Stimulated activated naive B cell treated with anti-CD40 and anti-IgM and Interleukin-4, amounts not matched to agents 10 μg/mL and 1 μg/mL and 100 μg/mL, for 72 hours (primary cell): ENCODE data around the gene PPP1R3F.
A peak's percentile ranks its signal among the peaks of the same experiment; 100 is the strongest.

Experiments
- ATAC-seq, 2 donors: fragments of 150-1000 bp; cut with Tn5 transposase; replicated peaks; 2 replicates each; pipeline ENCODE4 v1.10.0; 2021; ENCODE audit warnings: moderate library complexity in 1 of 2
- DNase-seq: peaks from one replicate; pipeline ENCODE4 v3.0.0; 2021
- H3K27ac Mint-ChIP-seq: one replicate; pipeline ENCODE4 v1.8.0; 2022; ENCODE audit warnings: mild to moderate bottlenecking, mixed read lengths
- H3K27me3 Mint-ChIP-seq, 2 donors: one replicate each; pipeline ENCODE4 v1.8.0; 2022; ENCODE audit warnings: mixed read lengths in 2 of 2
- H3K36me3 Mint-ChIP-seq, 2 donors: one replicate each; pipeline ENCODE4 v1.8.0; 2022; ENCODE audit warnings: mixed read lengths in 2 of 2, mild to moderate bottlenecking in 1 of 2
- H3K4me1 Mint-ChIP-seq, 2 donors: one replicate each; pipeline ENCODE4 v1.8.0; 2022; ENCODE audit warnings: mixed read lengths in 2 of 2, mild to moderate bottlenecking in 1 of 2
- H3K4me3 Mint-ChIP-seq, 2 donors: one replicate each; pipeline ENCODE4 v1.8.0; 2022; ENCODE audit warnings: mild to moderate bottlenecking in 2 of 2, mixed read lengths in 2 of 2, moderate library complexity in 1 of 2
- H3K9me3 Mint-ChIP-seq, 2 donors: one replicate each; pipeline ENCODE4 v1.8.0; 2022; ENCODE audit warnings: mixed read lengths in 2 of 2, mild to moderate bottlenecking in 1 of 2

The PPP1R3F gene

GRCh38 chrX:49269767-49270248 lies at the start of gene PPP1R3F:
TSS of gene PPP1R3F (plus strand) at chrX:49269793. CDS start at chrX:49269870, 77 bp downstream.
- H3K4me1 Mint-ChIP-seq: peaks cover 19 to 40% of the 10 kb centered on the region in 2 donors
- ATAC-seq (peak; percentile 14 to 17), DNase-seq (no peak)
- peak within 1 kb of the TSS; percentile 88 to 92 for H3K4me3 Mint-ChIP-seq
- peaks cover 12% of the 10 kb centered on the region in 2 donors for H3K36me3 Mint-ChIP-seq
- H3K27me3 Mint-ChIP-seq: no peaks in the 10 kb centered on the region
- H3K27ac Mint-ChIP-seq: peak within 1 kb of the TSS; percentile 99
- no peaks in the 10 kb centered on the region for H3K9me3 Mint-ChIP-seq

- no peak for DNase-seq
- no peak overlapping the region for H3K27ac Mint-ChIP-seq
- ATAC-seq: no peak
- H3K4me1 Mint-ChIP-seq: peaks cover 1 to 9% of the 10 kb centered on the region in 2 donors
- H3K9me3 Mint-ChIP-seq: peaks cover 0 to 7% of the 10 kb centered on the region in 2 donors
- no peak overlapping the region for H3K4me3 Mint-ChIP-seq
- peaks cover 0 to under 1% of the 10 kb centered on the region in 2 donors for H3K36me3 Mint-ChIP-seq
- peaks cover 23 to 37% of the 10 kb centered on the region in 2 donors for H3K27me3 Mint-ChIP-seq
These were observed 49.5 kb upstream of the PPP1R3F start for GRCh38 chrX:49220100-49220499.

GRCh38 chrX:49221868-49222267 lies 47.7 kb upstream of the PPP1R3F start:
- H3K9me3 Mint-ChIP-seq: peaks cover 0 to 7% of the 10 kb centered on the region in 2 donors
- peaks cover 0 to 3% of the 10 kb centered on the region in 2 donors for H3K36me3 Mint-ChIP-seq
- H3K27ac Mint-ChIP-seq: no peak overlapping the region
- H3K4me3 Mint-ChIP-seq: no peak overlapping the region
- H3K4me1 Mint-ChIP-seq: peaks cover 1 to 9% of the 10 kb centered on the region in 2 donors
- DNase-seq: no peak
- H3K27me3 Mint-ChIP-seq: peaks cover 23 to 30% of the 10 kb centered on the region in 2 donors
- ATAC-seq: peak in 1 of 2 donors; percentile 45

- Mint-ChIP-seq H3K4me3 (no peak overlapping the region), H3K36me3 (peaks cover 0 to 3% of the 10 kb centered on the region in 2 donors), H3K4me1 (peaks cover 5 to 9% of the 10 kb centered on the region in 2 donors), H3K27me3 (peaks cover 23 to 30% of the 10 kb centered on the region in 2 donors), H3K9me3 (peaks cover 0 to 13% of the 10 kb centered on the region in 2 donors), H3K27ac (no peak overlapping the region)
- DNase-seq (no peak), ATAC-seq (no peak)
These were observed 43.7 kb upstream of the PPP1R3F start for GRCh38 chrX:49225858-49226257.

GRCh38 chrX:49226946-49227345 lies 42.6 kb upstream of the PPP1R3F start:
- peaks cover 0 to 13% of the 10 kb centered on the region in 2 donors for H3K9me3 Mint-ChIP-seq
- H3K36me3 Mint-ChIP-seq: peaks cover 0 to 3% of the 10 kb centered on the region in 2 donors
- no peak overlapping the region for H3K27ac Mint-ChIP-seq
- peaks cover 18 to 25% of the 10 kb centered on the region in 2 donors for H3K27me3 Mint-ChIP-seq
- DNase-seq (no peak), ATAC-seq (no peak)
- H3K4me1 Mint-ChIP-seq: peaks cover 11 to 16% of the 10 kb centered on the region in 2 donors
- H3K4me3 Mint-ChIP-seq: no peak overlapping the region

- DNase-seq: no peak
- Mint-ChIP-seq H3K4me3 (no peak overlapping the region), H3K36me3 (peaks cover 0 to 3% of the 10 kb centered on the region in 2 donors), H3K9me3 (peaks cover 0 to 10% of the 10 kb centered on the region in 2 donors), H3K27ac (peak overlapping the region; percentile 31), H3K27me3 (peaks cover 11 to 20% of the 10 kb centered on the region in 2 donors), H3K4me1 (peaks cover 10 to 11% of the 10 kb centered on the region in 2 donors)
- no peak for ATAC-seq
These were observed 41.9 kb upstream of the PPP1R3F start for GRCh38 chrX:49227726-49228125.

GRCh38 chrX:49228185-49228584 lies 41.4 kb upstream of the PPP1R3F start:
- Mint-ChIP-seq H3K36me3 (peaks cover 0 to 3% of the 10 kb centered on the region in 2 donors), H3K27me3 (peaks cover 7 to 15% of the 10 kb centered on the region in 2 donors), H3K4me1 (peaks cover 10 to 11% of the 10 kb centered on the region in 2 donors), H3K9me3 (peaks cover 0 to 6% of the 10 kb centered on the region in 2 donors), H3K27ac (no peak overlapping the region), H3K4me3 (no peak overlapping the region)
- DNase-seq (no peak), ATAC-seq (no peak)

- ATAC-seq: peak; percentile 82 to 84
- Mint-ChIP-seq H3K27ac (peak overlapping the region; percentile 97), H3K36me3 (peaks cover 0 to 1% of the 10 kb centered on the region in 2 donors), H3K27me3 (no peaks in the 10 kb centered on the region), H3K4me1 (peaks cover 13 to 16% of the 10 kb centered on the region in 2 donors), H3K9me3 (peaks cover 0 to 6% of the 10 kb centered on the region in 2 donors), H3K4me3 (peak overlapping the region; percentile 86 to 89)
- peak; percentile 61 for DNase-seq
These were observed 38.9 kb upstream of the PPP1R3F start for GRCh38 chrX:49230500-49231232.

GRCh38 chrX:49231333-49232000 lies 38.1 kb upstream of the PPP1R3F start:
- Mint-ChIP-seq H3K4me3 (peak overlapping the region; percentile 86 to 89), H3K27ac (peak overlapping the region; percentile 97), H3K4me1 (peaks cover 13 to 16% of the 10 kb centered on the region in 2 donors), H3K9me3 (peaks cover 0 to 6% of the 10 kb centered on the region in 2 donors), H3K27me3 (no peaks in the 10 kb centered on the region), H3K36me3 (peaks cover 0 to 2% of the 10 kb centered on the region in 2 donors)
- DNase-seq: no peak
- ATAC-seq: no peak

- H3K36me3 Mint-ChIP-seq: peaks cover 2 to 5% of the 10 kb centered on the region in 2 donors
- peaks cover 0 to 3% of the 10 kb centered on the region in 2 donors for H3K9me3 Mint-ChIP-seq
- DNase-seq (no peak), ATAC-seq (no peak)
- H3K4me3 Mint-ChIP-seq: no peak overlapping the region
- H3K27me3 Mint-ChIP-seq: no peaks in the 10 kb centered on the region
- H3K27ac Mint-ChIP-seq: no peak overlapping the region
- peaks cover 22 to 26% of the 10 kb centered on the region in 2 donors for H3K4me1 Mint-ChIP-seq
These were observed 37.1 kb upstream of the PPP1R3F start for GRCh38 chrX:49232525-49232924.

- no peaks in the 10 kb centered on the region for H3K27me3 Mint-ChIP-seq
- ATAC-seq (no peak), DNase-seq (no peak)
- H3K4me1 Mint-ChIP-seq: peaks cover 22 to 26% of the 10 kb centered on the region in 2 donors
- H3K27ac Mint-ChIP-seq: no peak within 1 kb of the TSS
- H3K4me3 Mint-ChIP-seq: no peak within 1 kb of the TSS
- peaks cover 2 to 5% of the 10 kb centered on the region in 2 donors for H3K36me3 Mint-ChIP-seq
- H3K9me3 Mint-ChIP-seq: no peaks in the 10 kb centered on the region
These were observed 36.4 kb upstream of the PPP1R3F start, which contains the start of gene CACNA1F for GRCh38 chrX:49233176-49233575. TSS of gene CACNA1F (minus strand) at chrX:49233340. CDS start at chrX:49233309, 31 bp downstream.

GRCh38 chrX:49233887-49234555 lies 35.6 kb upstream of the PPP1R3F start:
- DNase-seq: no peak
- Mint-ChIP-seq H3K27ac (no peak overlapping the region), H3K27me3 (no peaks in the 10 kb centered on the region), H3K4me3 (no peak overlapping the region), H3K9me3 (no peaks in the 10 kb centered on the region), H3K36me3 (peaks cover 2 to 5% of the 10 kb centered on the region in 2 donors), H3K4me1 (peaks cover 23 to 26% of the 10 kb centered on the region in 2 donors)
- no peak for ATAC-seq

GRCh38 chrX:49237060-49237459 lies 32.5 kb upstream of the PPP1R3F start:
- H3K36me3 Mint-ChIP-seq: peaks cover 4 to 7% of the 10 kb centered on the region in 2 donors
- peak; percentile 8 for DNase-seq
- H3K9me3 Mint-ChIP-seq: no peaks in the 10 kb centered on the region
- peak; percentile 76 to 79 for ATAC-seq
- H3K4me3 Mint-ChIP-seq: peak overlapping the region; percentile 92
- H3K27ac Mint-ChIP-seq: peak overlapping the region; percentile 63
- no peaks in the 10 kb centered on the region for H3K27me3 Mint-ChIP-seq
- H3K4me1 Mint-ChIP-seq: peaks cover 14 to 16% of the 10 kb centered on the region in 2 donors

- H3K4me3 Mint-ChIP-seq: no peak overlapping the region
- H3K27me3 Mint-ChIP-seq: peaks cover 0 to 3% of the 10 kb centered on the region in 2 donors
- no peaks in the 10 kb centered on the region for H3K9me3 Mint-ChIP-seq
- H3K4me1 Mint-ChIP-seq: peaks cover 16% of the 10 kb centered on the region in 2 donors
- no peak for ATAC-seq
- H3K27ac Mint-ChIP-seq: no peak overlapping the region
- DNase-seq: no peak
- peaks cover 12 to 18% of the 10 kb centered on the region in 2 donors for H3K36me3 Mint-ChIP-seq
These were observed 30.9 kb upstream of the PPP1R3F start for GRCh38 chrX:49238735-49239134.
